ENCODE results near the gene TCP1.
"Not testable (repeated sequence)": the region's sequence is repeated elsewhere in the genome, so short reads cannot be mapped to it uniquely, and the experiment has no call there.

The TCP1 gene

GRCh38 chr6:159789377-159790148, at the start of gene TCP1:
Gene TCP1, minus strand, starts transcription at chr6:159789602. Its CDS starts 134 bp downstream, at chr6:159789468.
- DNase-seq (ENCODE audit: low spot score) = peak; percentile 99

- no peak for DNase-seq (ENCODE audit: low spot score)
Measured at GRCh38 chr6:159838020-159838744, 48.8 kb upstream of the TCP1 start.

GRCh38 chr6:159837511-159837910, 48.1 kb upstream of the TCP1 start:
- DNase-seq (ENCODE audit: low spot score) = no peak

DNA sequence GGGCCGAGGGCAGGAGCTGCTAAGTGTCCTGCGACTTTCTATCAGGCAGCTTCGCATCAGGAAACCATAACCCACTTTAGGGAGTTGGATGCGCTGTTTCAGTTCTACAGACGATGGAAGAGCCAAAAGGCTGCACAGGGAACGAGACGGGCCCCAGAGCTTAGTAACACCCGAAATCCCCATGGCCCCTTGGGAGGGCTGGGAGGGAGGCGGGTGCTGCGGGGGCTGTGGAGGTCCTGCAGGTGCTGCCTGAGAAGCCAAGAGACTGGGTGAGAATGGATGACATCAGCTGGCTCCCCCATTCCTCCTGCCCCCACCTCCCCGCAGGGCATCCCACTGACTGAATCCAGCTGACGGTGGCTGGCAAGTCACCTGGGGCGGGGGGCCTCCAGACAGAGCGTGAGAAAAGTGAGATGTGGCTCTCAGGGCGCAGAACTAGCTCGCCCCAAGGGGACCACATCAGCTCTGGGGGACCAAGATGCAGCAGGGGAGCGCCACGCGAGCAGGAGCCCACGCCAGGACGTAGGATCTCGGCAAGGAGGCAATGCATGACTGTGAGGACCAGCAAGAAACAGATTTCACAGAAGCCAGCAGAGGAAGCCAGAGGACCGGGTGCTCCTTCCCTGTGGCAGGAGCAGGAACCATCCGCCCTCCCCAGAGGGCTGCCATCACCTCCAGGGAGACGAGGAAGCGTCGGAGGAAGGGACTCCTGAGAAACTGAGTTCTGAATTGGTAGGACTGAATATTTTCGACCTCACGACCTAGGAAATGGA, 47.5 kb upstream of the TCP1 start:
- no peak for DNase-seq (ENCODE audit: low spot score)

- DNase-seq (ENCODE audit: low spot score) = no peak
Measured at GRCh38 chr6:159833997-159834603, 44.7 kb upstream of the TCP1 start.

DNA sequence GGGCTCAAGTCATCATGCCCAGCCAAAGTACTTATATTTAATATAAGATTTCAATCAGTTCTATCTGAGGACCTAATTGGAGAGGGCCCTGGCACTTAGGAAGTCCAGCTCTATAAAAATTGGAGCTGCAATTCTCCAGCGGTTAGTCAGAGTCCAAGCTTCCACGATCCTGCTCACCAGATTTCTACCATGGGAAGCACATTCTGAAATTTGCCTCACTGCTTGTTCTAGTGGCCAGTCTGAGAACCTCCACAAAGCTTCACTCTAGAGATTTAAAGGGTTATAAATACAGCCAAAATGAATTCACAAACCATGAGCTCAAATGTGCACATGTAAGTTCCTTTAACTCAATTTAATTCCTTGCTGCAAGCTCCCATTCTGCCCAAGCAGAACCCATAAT, 44.2 kb upstream of the TCP1 start:
- DNase-seq (ENCODE audit: low spot score) = no peak

GRCh38 chr6:159832946-159833345, 43.5 kb upstream of the TCP1 start:
- DNase-seq (ENCODE audit: low spot score) = no peak

GRCh38 chr6:159831373-159831679, 41.9 kb upstream of the TCP1 start:
- DNase-seq (ENCODE audit: low spot score) = no peak

DNA sequence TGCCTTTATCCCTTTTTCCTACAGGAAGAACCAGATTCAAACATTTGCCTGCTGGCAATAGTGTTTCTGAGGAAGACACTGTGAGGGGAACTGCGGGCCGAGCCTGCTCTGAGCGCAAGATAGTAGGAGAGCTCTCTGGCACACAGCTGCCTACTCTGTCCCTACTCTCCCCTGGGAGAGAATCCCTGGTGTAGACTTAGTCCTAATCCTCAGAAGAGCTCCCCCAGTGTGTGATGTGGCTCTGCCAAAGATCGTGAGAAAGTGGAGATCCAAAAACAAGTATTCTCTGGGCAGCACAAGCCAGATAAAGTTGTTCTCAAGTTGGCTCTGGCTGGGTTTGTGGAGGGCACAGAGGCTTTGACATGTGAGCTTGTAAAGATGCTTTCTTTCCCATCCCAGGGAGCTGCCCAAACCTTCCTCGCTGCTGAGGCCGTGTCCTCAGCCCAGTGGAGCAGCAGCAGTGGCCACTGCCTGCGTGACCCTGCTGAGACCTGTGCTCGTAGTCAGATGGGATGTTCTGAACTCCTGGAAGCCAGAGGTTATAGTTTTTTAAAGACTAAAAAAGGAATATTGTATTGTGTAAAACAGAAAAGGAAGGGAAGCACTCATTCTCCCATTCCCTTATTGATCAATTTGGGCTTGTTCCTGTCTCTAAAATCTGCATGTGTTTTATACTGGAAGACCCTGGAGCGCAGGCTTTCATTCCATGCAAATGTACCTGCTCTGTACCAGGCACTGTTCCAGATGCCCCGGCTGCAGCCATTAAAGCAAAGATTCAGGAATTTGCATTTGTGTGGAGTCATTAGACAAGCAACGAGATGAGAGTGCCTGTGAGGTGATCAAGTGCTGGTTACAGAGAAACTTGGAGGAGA, 41.3 kb upstream of the TCP1 start:
- DNase-seq (ENCODE audit: low spot score) = no peak

DNA sequence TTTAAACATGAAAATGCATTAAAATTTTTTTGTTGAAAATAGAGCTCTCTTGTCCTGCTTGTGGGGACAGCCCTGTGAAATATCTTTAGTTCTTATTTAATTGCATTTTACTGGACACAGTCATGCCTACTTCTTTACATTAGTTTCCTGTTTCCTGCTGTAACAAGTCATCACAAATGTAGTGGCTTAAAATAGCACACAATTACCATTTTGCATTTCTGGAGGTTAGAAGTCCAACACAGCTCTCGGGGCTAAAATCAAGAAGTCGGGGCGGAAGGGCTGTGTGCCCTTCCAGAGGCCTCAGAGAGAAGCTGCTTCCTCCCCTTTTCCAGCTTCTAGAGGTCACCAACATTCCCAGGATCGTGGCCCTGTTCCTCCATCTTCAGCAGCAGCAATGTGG, 40.1 kb upstream of the TCP1 start:
- no peak for DNase-seq (ENCODE audit: low spot score)

DNA sequence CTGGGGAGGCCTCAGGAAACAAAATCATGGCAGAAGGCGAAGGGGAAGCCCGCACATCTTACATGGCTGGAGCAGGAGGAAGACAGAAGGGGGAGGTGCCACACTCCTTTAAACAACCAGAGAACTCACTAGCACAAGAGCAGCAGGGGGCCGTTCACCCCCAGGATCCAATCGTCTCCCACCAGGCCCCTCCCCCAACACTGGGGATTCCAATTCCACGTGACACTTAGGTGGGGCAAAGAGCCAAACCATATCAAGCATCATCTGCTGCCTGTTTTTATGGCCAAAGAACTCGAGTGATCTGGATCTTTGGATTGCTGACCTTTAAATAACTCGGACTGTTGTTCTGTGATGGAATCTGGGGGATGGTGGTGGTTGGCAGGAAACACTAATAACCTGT, 38.7 kb upstream of the TCP1 start:
- DNase-seq (ENCODE audit: low spot score) = no peak

GRCh38 chr6:159826968-159827647, 37.7 kb upstream of the TCP1 start:
- no peak for DNase-seq (ENCODE audit: low spot score)

GRCh38 chr6:159826004-159826403, 36.6 kb upstream of the TCP1 start:
- DNase-seq (ENCODE audit: low spot score) = no peak

GRCh38 chr6:159824690-159825089, 35.3 kb upstream of the TCP1 start:
- DNase-seq (ENCODE audit: low spot score) = not testable (repeated sequence)

GRCh38 chr6:159823953-159824352, 34.6 kb upstream of the TCP1 start:
- no peak for DNase-seq (ENCODE audit: low spot score)

GRCh38 chr6:159821726-159822125, 32.3 kb upstream of the TCP1 start:
- no peak for DNase-seq (ENCODE audit: low spot score)

DNA sequence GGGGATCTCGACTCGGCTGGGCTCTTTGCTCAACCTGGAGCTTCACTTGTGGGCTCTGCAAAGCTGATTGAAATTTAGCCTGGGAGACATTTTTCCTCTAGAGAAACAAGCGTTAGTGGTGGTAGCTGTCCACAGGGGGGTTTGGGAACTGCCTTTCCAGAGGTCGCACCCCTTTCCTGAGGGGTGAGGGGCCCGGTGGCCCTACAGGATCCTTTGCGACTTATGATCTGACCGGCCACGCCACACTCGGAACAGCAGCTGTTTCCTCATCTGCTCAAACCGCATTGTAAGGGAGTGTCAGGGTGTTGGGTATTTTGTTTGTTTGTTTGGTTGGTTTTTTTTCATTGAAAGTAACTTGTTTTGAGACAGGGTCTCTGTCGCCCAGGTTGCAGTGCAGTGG, 31.7 kb upstream of the TCP1 start:
- DNase-seq (ENCODE audit: low spot score) = no peak

GRCh38 chr6:159819932-159820640, 30.7 kb upstream of the TCP1 start:
- peak; percentile 22 for DNase-seq (ENCODE audit: low spot score)

DNA sequence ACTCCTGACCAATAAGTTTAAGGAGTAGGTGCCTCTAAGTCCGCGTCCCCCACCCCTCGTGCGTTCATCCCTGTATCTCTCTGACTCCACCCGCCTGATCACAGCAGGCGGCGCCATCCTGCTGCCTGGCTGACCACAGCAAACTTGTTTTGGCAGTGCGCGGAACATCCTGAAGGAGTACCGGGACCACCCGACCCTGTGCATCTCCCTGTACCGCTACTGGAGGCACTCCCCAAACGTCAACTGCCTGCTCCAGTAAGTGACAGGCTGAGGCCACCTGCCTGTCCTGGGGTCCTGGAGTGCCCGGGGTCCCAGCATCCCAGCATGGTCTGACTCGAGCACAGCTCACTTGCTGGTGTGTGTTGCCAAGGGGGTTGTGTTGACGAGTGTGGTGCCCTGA, 29.7 kb upstream of the TCP1 start:
- DNase-seq (ENCODE audit: low spot score) = no peak

Measured in CD4-positive, alpha-beta T cell treated with Interleukin-15 for 4 hours (primary cell).